Activated CD8-positive, alpha-beta memory T cell treated with anti-CD3 and anti-CD28 coated beads for 48 hours (primary cell): ENCODE results near the gene BCL11B.

ENCODE experiments used
- DNase-seq, 3 experiments: peaks; one replicate each; pipeline ENCODE4 v3.0.0-alpha.2; 2020; ENCODE audit warnings: low read depth in 2 of 3, low spot score in 2 of 3

Gene BCL11B

DNA sequence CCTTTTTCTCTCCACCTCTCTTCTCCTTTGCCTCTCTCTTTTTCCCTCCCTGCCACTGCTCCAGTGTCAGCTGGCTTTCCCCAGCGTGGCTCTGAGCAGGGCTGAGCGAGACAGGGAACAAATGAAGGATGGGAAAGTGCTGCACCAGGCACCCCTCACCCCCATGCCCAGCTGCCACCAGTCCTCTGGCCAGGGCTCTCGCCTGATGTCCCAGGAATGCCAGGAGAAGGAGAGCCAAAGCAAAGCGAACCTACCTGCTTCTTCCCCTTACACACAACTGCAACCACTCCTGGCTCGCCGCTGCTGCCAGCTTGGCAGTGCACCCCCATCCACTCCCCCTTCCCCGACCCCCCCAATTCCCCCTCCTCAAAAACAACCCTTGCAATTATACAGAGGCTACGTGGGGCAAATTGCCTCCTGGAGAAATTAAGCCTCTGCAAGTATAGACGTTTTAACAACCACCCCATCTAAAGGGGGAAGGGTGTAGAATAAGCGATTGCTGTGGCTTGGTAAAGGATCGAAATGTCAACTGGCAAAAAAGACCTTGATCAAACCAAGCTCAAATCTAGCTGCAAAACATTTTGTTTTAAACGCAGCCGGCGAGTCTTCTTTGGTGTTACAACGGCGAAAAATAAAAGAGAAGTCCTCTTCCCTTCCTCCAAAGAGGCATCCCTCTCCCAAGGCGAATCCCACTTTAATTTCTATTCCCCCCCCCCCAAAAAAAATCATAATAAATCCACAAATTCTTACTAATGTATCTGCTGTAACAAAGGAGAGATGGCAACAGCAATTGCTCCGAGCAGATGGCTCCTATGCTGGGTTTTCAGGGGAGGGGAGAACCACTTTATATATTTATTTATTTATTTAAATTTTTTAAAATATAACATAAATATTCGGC lies 2.9 kb downstream of the BCL11B start:
- peak in 1 of 3 experiments; percentile 8 for DNase-seq

DNA sequence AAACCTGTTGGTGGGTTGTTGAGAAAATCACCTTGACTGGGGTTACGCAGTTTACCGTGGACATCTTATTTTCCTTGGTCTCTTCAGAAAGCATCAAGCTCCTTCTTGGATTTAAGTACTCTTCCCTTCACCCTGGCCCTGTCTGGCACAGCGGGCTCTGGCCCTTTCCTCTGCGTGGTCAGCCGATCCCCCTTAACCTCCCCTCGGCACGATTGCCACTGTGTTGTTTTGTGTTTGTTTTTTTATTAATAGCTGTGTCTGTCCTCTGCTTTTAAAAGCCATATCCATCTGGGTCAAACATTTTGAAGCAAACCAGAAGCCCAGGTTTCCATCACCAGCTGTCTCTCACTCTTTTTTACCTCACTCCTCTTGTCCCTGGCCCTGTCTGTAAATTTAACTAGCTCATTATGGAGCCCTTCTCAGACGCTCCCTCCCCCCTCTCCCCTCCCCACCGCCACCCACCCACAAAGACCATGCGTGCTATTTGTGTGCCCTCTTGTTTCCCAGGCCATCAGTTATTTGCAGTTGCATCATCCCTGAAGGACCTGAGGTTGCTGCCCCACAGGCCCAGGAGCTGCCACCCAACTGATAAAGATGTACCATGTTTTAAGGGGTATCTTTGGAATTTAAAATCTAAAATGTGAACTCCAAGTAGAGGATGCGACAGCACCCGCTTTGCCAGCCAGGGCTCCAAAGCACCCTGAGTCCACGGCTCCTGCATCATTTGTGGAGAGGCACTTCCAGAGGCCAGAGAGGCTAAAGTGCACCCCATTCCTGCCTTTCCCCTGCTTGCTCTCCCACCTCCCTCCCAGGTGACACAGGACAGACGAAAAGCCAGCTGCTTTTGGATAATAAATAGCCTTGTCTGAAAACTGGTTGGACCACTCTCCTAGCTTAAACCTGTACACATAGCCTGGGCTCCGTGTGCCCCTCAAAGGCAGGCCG lies 3.9 kb downstream of the BCL11B start:
- peak in 1 of 3 experiments; percentile 14 for DNase-seq

DNA sequence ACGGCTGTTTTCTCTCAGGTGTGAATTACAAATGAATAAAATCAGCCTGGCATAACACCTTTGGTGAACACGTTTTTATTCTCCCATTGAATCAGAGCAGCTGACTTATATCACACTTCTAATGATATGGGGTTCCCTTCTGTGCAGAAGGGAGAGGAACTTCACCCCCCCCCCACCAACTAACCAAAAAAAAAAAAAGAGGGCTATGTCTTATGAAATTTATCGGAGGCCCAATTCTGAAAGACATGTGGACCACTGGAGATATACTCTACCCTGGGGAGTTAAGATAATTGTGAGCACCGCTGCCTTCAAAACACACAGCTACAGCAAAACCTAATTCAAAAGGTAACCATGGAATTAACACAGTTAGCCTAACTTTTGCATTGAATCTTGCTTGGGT lies 4.6 kb downstream of the BCL11B start:
- DNase-seq: no peak

GRCh38 chr14:99266181-99267178 lies 5.5 kb downstream of the BCL11B start:
- DNase-seq: no peak

GRCh38 chr14:99265571-99265970 lies 6.4 kb downstream of the BCL11B start:
- no peak for DNase-seq

- DNase-seq: no peak
Measured at GRCh38 chr14:99264691-99265450, 7.1 kb downstream of the BCL11B start.

GRCh38 chr14:99263564-99264330 lies 8.2 kb downstream of the BCL11B start:
- DNase-seq: no peak

- no peak for DNase-seq
Measured at GRCh38 chr14:99262977-99263448, 9.0 kb downstream of the BCL11B start.

DNA sequence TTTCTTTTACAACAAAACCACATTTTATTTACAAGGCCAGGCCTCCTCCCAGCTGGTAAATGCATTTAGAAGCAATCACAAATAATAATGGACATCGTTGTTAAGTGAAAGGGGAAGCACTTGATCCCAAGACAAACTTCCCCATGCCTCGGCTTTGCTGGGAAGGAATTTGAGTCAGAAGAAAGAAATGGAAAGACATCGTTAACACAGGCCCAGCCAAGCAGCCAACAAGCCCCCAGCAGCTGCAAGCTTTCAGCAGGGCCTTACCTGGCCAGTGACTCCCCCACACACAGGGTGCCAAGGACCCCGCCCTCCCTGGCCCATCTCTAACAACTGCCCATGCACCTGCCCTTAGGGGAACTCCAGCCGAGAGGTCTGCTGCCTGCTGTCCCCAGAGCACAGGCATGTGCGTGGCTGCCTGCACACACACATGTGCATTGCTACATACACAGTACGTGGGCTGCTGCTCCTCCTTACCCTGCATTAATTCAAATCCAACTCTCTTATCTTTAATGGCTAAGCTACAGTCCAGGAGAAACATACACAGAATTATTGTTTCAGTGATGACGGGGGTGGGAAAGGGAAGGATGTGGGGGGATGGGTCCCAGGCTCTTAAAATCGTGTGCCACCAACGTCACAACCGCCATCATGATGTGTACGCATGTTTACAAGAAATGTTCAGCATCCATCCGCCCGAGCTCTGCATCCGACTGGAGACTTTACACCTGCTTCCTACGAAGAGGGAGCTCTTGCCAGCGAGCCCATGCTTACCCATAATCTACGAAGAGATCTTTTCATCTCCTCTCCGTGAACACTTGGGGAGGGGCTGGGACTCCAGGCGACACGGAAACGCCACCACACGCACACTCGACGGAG lies 9.8 kb downstream of the BCL11B start:
- DNase-seq: no peak

DNA sequence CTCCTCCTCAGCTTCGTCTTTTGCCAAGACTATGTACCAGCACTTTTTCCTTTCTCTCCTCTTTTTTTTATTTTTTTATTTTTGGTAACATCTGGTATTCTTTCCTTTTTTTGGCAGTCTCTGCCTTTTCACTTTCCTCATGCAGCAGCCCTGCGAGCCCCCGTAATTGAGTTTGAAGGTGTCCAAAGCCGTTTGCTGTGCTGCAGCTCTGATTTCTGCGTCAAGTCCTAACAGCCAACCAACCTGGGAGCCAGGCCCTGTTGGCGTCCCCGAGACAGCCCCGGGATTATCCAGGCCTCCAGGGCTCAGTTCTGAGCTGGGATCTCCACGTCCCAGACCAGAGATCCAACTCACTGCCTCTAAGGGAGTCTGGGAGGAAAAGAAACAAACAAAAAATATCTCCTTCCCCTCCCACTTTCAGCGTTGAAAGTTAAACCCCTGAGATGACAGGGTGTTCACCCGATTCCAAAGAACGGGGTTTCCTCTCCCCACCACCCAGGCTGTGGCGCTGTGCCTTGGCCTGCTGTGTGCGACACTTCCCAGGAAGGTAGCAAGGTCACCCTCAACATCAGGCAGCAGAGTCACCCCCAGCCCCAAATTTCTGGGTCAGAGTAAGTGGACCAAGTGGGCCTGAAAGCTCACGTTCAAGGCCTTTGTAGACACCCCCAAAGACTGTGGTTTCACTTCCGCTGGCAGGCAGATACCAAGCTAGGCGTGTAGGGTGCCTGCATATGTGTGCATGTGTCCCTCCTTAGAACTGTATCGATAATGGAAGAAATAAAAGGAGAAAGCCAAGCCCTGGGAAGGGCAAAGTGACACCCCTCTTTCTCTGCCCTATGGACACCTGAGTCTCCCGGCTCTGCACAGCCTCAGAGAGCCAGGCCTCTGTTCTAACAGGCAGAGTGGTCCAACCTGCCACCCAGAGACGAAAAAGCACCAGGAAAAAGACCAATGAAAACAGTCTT lies 11.1 kb downstream of the BCL11B start:
- DNase-seq: peak in 1 of 3 experiments; percentile 35

- no peak for DNase-seq
Measured at GRCh38 chr14:99260116-99260515, 11.9 kb downstream of the BCL11B start.

DNA sequence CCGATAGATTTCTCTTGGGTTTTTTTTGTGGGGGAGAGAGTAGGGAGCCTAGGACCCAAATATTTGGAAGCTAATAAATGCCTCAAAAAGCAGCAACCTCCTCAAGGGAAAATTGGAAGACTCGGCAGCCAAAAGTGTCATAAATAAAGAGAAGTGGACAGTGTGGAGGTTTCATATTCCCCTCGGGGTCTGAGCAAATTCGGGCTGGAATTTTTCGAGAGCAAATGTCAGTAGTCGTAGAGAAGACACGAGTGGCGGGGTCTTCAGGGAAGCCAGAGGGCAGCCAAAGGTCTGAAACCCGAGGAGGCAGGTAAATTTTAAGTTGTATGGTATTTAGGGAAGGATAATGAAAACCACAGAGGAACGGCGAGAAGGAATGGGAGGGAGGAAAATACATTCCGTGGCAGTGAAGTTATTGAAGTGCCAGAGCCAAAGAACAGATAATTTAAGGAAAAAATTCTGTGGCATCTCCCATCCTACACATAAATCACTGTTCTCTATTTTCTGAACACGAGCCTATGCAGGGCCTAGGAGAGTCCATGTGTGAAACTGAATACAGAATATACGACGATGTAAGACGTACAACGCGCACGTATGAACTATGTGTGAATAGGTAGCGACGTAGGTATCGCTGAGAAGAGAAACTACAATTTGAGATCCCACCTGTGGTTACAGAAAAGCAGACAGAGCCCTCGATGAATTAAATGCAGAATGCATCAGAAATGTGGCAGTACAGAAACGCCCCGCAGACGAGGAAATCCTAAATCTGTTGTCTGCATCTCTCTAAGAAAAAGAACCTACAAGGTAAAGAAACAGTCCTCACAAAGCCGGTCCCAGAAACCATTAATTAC lies 12.9 kb downstream of the BCL11B start:
- DNase-seq: no peak

DNA sequence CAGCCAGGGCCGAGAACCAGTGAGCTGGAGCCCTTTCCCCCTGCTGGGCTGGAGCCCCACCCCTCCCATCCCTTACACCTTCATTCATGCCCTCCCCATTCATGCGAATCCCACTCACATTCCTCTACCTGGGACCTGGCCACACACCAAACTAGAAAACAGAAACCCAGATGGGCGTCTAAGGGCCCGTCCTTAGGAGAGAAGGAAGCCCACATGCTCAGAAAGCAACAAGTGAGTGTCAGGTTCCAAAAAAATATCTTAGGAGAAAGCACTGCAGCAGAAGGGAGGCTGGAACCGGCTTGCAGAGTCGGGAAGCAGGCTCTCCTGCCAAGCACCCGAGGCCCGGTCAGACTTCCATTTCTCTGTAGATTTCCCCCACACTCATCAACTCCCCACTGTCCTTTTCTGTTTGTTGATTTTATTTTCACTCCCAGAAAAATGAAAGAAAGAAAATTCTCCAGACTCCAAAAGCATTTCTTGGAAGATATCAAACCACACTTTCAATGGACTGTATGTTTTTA lies 13.6 kb downstream of the BCL11B start:
- no peak for DNase-seq

DNA sequence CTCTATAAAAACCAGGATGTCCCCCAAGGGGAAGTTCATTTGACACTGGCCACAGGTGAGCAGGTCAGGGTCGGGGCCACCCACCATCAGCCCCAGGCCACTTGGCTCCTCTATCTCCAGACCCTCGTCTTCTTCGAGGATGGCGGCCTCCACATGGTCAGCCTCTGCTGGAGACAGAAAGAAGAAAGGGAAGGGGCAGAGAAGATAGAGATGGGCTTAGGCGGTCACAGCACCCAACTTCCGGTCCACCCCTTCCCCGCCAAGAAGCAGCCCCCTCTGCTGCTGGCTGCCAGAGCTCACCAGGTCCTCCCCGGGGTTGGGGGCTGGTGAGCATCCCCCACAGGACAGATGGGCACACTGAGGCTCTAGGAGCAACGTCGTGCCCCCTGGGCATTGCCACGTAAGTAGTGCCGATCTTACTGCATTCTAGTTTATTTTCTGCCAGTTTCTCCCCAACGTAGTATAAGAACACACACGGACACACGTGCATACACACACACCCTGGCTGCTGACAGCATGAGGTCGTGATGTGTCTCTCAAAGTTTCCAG lies 14.2 kb downstream of the BCL11B start:
- DNase-seq: no peak

GRCh38 chr14:99257122-99257672 lies 14.8 kb downstream of the BCL11B start:
- no peak for DNase-seq
